H9 (cell line): ENCODE results near the gene IGDCC3. TPM values are rescaled to one million over a fixed set of nuclear protein-coding genes. Genes with fewer than 3 reads are reported as not detected.
A peak's percentile ranks its signal among the peaks of the same experiment; 100 is the strongest.

Experiments used
- DNase-seq: peaks from one replicate; pipeline ENCODE4 v3.0.0-alpha.2; 2017
- H2AFZ ChIP-seq: one replicate; pipeline ENCODE4 v1.6.1; 2013; ENCODE audit warnings: mild to moderate bottlenecking, low read length, control low read depth, moderate library complexity
- H2AK5ac ChIP-seq: 2 replicates; pipeline ENCODE4 v1.6.1; 2013; ENCODE audit warnings: low read length, control low read depth, mixed read lengths; ENCODE audit not compliant: insufficient read length
- H2BK120ac ChIP-seq: one replicate; pipeline ENCODE4 v1.6.1; 2013; ENCODE audit warnings: low read depth, mild to moderate bottlenecking, low read length, control low read depth, inconsistent platforms; ENCODE audit not compliant: poor library complexity, severe bottlenecking
- H2BK12ac ChIP-seq: 2 replicates; pipeline ENCODE4 v1.6.1; 2013; ENCODE audit warnings: low read length, control low read depth, mixed read lengths, low read depth; ENCODE audit not compliant: insufficient read length
- H2BK15ac ChIP-seq: 2 replicates; pipeline ENCODE4 v1.6.1; 2013; ENCODE audit warnings: low read depth, low read length, control low read depth
- H2BK20ac ChIP-seq: one replicate; pipeline ENCODE4 v1.6.1; 2013; ENCODE audit warnings: low read depth, mild to moderate bottlenecking, low read length, control low read depth, inconsistent platforms; ENCODE audit not compliant: poor library complexity, severe bottlenecking
- H2BK5ac ChIP-seq: 2 replicates; pipeline ENCODE4 v1.6.1; 2013; ENCODE audit warnings: low read length, control low read depth, mixed read lengths; ENCODE audit not compliant: insufficient read length
- H3K14ac ChIP-seq: 2 replicates; pipeline ENCODE4 v1.6.1; 2013; ENCODE audit warnings: low read length, control low read depth; ENCODE audit not compliant: insufficient read depth
- H3K18ac ChIP-seq: 2 replicates; pipeline ENCODE4 v1.6.1; 2013; ENCODE audit warnings: low read depth, mild to moderate bottlenecking, mixed read lengths, low read length, control low read depth; ENCODE audit not compliant: insufficient read length
- H3K23ac ChIP-seq: 2 replicates; pipeline ENCODE4 v1.6.1; 2013; ENCODE audit warnings: low read length, control low read depth, mixed read lengths, low read depth; ENCODE audit not compliant: insufficient read length
- H3K23me2 ChIP-seq: 2 replicates; pipeline ENCODE4 v1.6.1; 2013; ENCODE audit warnings: low read depth, mild to moderate bottlenecking, mixed read lengths, low read length, control low read depth; ENCODE audit not compliant: insufficient read length, poor library complexity, severe bottlenecking
- H3K27ac ChIP-seq: 2 replicates; pipeline ENCODE4 v1.5.1; 2013; ENCODE audit warnings: low read length, control low read depth, mixed read lengths, low read depth; ENCODE audit not compliant: insufficient read length
- H3K27me3 ChIP-seq: 2 replicates; pipeline ENCODE4 v1.6.1; 2013; ENCODE audit warnings: low read length, control low read depth, inconsistent platforms; ENCODE audit not compliant: insufficient read depth
- H3K4ac ChIP-seq: 2 replicates; pipeline ENCODE4 v1.6.1; 2013; ENCODE audit warnings: low read depth, mild to moderate bottlenecking, control low read depth, inconsistent platforms, low read length, moderate library complexity
- H3K4me1 ChIP-seq: 2 replicates; pipeline ENCODE4 v1.6.1; 2013; ENCODE audit warnings: low read length, control low read depth, inconsistent platforms; ENCODE audit not compliant: insufficient read depth
- H3K4me2 ChIP-seq: 2 replicates; pipeline ENCODE4 v1.6.1; 2013; ENCODE audit warnings: low read length, control low read depth, mixed read lengths; ENCODE audit not compliant: insufficient read length, insufficient read depth
- H3K56ac ChIP-seq: 2 replicates; pipeline ENCODE4 v1.6.1; 2013; ENCODE audit warnings: low read depth, mild to moderate bottlenecking, mixed read lengths, low read length, control low read depth; ENCODE audit not compliant: insufficient read length
- H3K79me1 ChIP-seq: 2 replicates; pipeline ENCODE4 v1.6.1; 2013; ENCODE audit warnings: low read depth, mild to moderate bottlenecking, moderate library complexity, low read length, control low read depth, inconsistent platforms; ENCODE audit not compliant: insufficient read depth, poor library complexity, severe bottlenecking
- H3K79me2 ChIP-seq: 2 replicates; pipeline ENCODE4 v1.6.1; 2013; ENCODE audit warnings: low read length, control low read depth, inconsistent platforms; ENCODE audit not compliant: insufficient read depth
- H3K9ac ChIP-seq: 2 replicates; pipeline ENCODE4 v1.6.1; 2013; ENCODE audit warnings: low read length, control low read depth, mixed read lengths; ENCODE audit not compliant: insufficient read length; ENCODE audit errors: extremely low read depth
- H3K9me3 ChIP-seq: one replicate; pipeline ENCODE4 v1.6.1; 2013; ENCODE audit warnings: low read depth, low read length, inconsistent platforms; ENCODE audit not compliant: control insufficient read depth
- H3T11ph ChIP-seq: one replicate; pipeline ENCODE4 v1.6.1; 2013; ENCODE audit warnings: mild to moderate bottlenecking, low read length, control low read depth, inconsistent platforms
- H4K20me1 ChIP-seq: one replicate; pipeline ENCODE4 v1.6.1; 2013; ENCODE audit not compliant: control insufficient read depth, insufficient read length, insufficient read depth
- H4K5ac ChIP-seq: 2 replicates; pipeline ENCODE4 v1.6.1; 2013; ENCODE audit warnings: low read depth, mild to moderate bottlenecking, mixed read lengths, low read length, control low read depth; ENCODE audit not compliant: insufficient read length
- H4K8ac ChIP-seq: replicated peaks from 2 replicates; pipeline ENCODE4 v1.6.1; 2013; ENCODE audit warnings: low read length, control low read depth, mixed read lengths, low read depth; ENCODE audit not compliant: insufficient read length
- H4K91ac ChIP-seq: 2 replicates; pipeline ENCODE4 v1.6.1; 2013; ENCODE audit warnings: low read depth, mild to moderate bottlenecking, moderate library complexity, mixed read lengths, low read length, control low read depth; ENCODE audit not compliant: insufficient read length
- H3K27ac Mint-ChIP-seq, 3 experiments: 2 replicates in 2 of 3; 3 replicates in 1 of 3; pipeline ENCODE4 v1.8.0; 2020 to 2021; ENCODE audit warnings: mixed read lengths in 3 of 3, mild to moderate bottlenecking in 1 of 3, moderate library complexity in 1 of 3
- H3K27me3 Mint-ChIP-seq: 2 replicates; pipeline ENCODE4 v1.8.0; 2021; ENCODE audit warnings: low read depth, mild to moderate bottlenecking, moderate library complexity, mixed read lengths
- H3K36me3 Mint-ChIP-seq, 3 experiments: 2 replicates in 2 of 3; 3 replicates in 1 of 3; pipeline ENCODE4 v1.8.0; 2020 to 2021; ENCODE audit warnings: low read depth in 3 of 3, mixed read lengths in 3 of 3; ENCODE audit not compliant: insufficient read depth in 1 of 3
- H3K4me1 Mint-ChIP-seq, 2 experiments: 2 replicates each; pipeline ENCODE4 v1.8.0; 2020; ENCODE audit warnings: mixed read lengths in 2 of 2
- H3K4me3 Mint-ChIP-seq, 2 experiments: 2 replicates in 1 of 2; 3 replicates in 1 of 2; pipeline ENCODE4 v1.8.0; 2020 to 2021; ENCODE audit warnings: mild to moderate bottlenecking in 2 of 2, mixed read lengths in 2 of 2, moderate library complexity in 1 of 2
- H3K9me3 Mint-ChIP-seq, 2 experiments: 2 replicates in 1 of 2; 3 replicates in 1 of 2; pipeline ENCODE4 v1.8.0; 2020; ENCODE audit warnings: mild to moderate bottlenecking in 2 of 2, mixed read lengths in 2 of 2, moderate library complexity in 1 of 2
- WGBS: extraction: QIAGEN DNeasy Blood & Tissue Kit; methylation state at CpG from one replicate; pipeline ENCODE4 v1.1.7; 2013; ENCODE audit warnings: missing lambda C conversion rate, low lambda C conversion rate, mixed read lengths; ENCODE audit not compliant: insufficient read length; ENCODE audit errors: extremely low coverage; 5-methylcytosine and 5-hydroxymethylcytosine counted together
- total RNA-seq: library from RNA; stranded (reverse); gene quantifications from 2 replicates; pipeline ENCODE4 v1.2.1, GENCODE V29; 2021
- TF ChIP-seq, protein P1 (sequence below): fragments of 200-600 bp; sonication (generic); conservative IDR thresholded peaks from 3 replicates; pipeline ENCODE4 v1.8.0; 2021; ENCODE audit warnings: antibody characterized with exemption, mild to moderate bottlenecking

IGDCC3 gene
- total RNA-seq, 1 experiment from 2014 or later, result 18.9 TPM

- Histone ChIP-seq H3K4me1 (peaks cover 2% of the 10 kb centered on the region; the same call in 1 of the 2 replicates), H3K4me2 (peak overlapping the region; percentile 70), H4K91ac (no peak overlapping the region)
Measured at GRCh38 chr15:65355173-65355987, 22.4 kb downstream of the IGDCC3 start.

More at GRCh38 chr15:65355173-65355987, 22.4 kb downstream of the IGDCC3 start:
- Histone ChIP-seq H3K14ac (0 out of 2 replicates have a peak overlapping the region, but pooled peaks have one; percentile 27), H2AFZ (no peak overlapping the region), H2BK20ac (no peak overlapping the region), H2AK5ac (no peak overlapping the region), H3K79me2 (no peaks in the 10 kb centered on the region), H2BK5ac (no peak overlapping the region), H2BK120ac (no peak overlapping the region), H3K9ac (no peak overlapping the region), H3K56ac (no peak overlapping the region), H2BK12ac (no peak overlapping the region), H3K9me3 (no peaks in the 10 kb centered on the region), H4K8ac (no peak overlapping the region), H3K27ac (no peak overlapping the region), H3K18ac (no peak overlapping the region), H3T11ph (no peak overlapping the region), H2BK15ac (no peak overlapping the region), H3K23ac (no peak overlapping the region), H4K5ac (no peak overlapping the region), H3K23me2 (peaks cover 8% of the 10 kb centered on the region), H3K79me1 (no peaks in the 10 kb centered on the region), H4K20me1 (no peaks in the 10 kb centered on the region), H3K27me3 (peaks cover 5% of the 10 kb centered on the region; the same call in 1 of the 2 replicates), H3K4ac (no peak overlapping the region)
- TF ChIP-seq, protein P1, sequence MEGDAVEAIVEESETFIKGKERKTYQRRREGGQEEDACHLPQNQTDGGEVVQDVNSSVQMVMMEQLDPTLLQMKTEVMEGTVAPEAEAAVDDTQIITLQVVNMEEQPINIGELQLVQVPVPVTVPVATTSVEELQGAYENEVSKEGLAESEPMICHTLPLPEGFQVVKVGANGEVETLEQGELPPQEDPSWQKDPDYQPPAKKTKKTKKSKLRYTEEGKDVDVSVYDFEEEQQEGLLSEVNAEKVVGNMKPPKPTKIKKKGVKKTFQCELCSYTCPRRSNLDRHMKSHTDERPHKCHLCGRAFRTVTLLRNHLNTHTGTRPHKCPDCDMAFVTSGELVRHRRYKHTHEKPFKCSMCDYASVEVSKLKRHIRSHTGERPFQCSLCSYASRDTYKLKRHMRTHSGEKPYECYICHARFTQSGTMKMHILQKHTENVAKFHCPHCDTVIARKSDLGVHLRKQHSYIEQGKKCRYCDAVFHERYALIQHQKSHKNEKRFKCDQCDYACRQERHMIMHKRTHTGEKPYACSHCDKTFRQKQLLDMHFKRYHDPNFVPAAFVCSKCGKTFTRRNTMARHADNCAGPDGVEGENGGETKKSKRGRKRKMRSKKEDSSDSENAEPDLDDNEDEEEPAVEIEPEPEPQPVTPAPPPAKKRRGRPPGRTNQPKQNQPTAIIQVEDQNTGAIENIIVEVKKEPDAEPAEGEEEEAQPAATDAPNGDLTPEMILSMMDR, result no peak
- H3K4me3 Mint-ChIP-seq, result peak overlapping the region; percentile 60 to 77
- WGBS, result no CpG with 5 or more reads among the region's 85 CpGs
- H3K4me1 Mint-ChIP-seq, result peaks cover 14 to 23% of the 10 kb centered on the region in 2 experiments
- no peak overlapping the region for H3K27ac Mint-ChIP-seq
- peaks cover 8 to 28% of the 10 kb centered on the region in 2 experiments for H3K9me3 Mint-ChIP-seq
- peaks cover 18 to 26% (median 19%) of the 10 kb centered on the region in 3 experiments for H3K36me3 Mint-ChIP-seq
- DNase-seq, result peak; percentile 47
- peaks cover 67% of the 10 kb centered on the region for H3K27me3 Mint-ChIP-seq
